Keratinocyte (primary cell): ENCODE data around the gene PRR13. TPM values are rescaled to one million over a fixed set of nuclear protein-coding genes. Genes with fewer than 3 reads are reported as not detected.

Experiments used
- DNase-seq: peaks from one replicate; pipeline ENCODE4 v3.0.0-alpha.2; 2011; ENCODE audit warnings: low read depth, missing footprints, low spot score
- FAIRE-seq: peaks from 2 replicates; lab custom pipeline; 2011; peaks lifted over from hg19 to GRCh38; lab: Jason Lieb, UNC
- H2AFZ ChIP-seq: 2 replicates; pipeline ENCODE4 v1.6.0; 2012; ENCODE audit warnings: low read length, control low read depth, inconsistent platforms; ENCODE audit not compliant: control insufficient read depth
- H3K27ac ChIP-seq: 2 replicates; pipeline ENCODE4 v1.5.1; 2011; ENCODE audit warnings: low read length; ENCODE audit not compliant: control insufficient read depth, insufficient read depth
- H3K27me3 ChIP-seq: 3 replicates; pipeline ENCODE4 v1.6.0; 2011; ENCODE audit warnings: low read length; ENCODE audit not compliant: control insufficient read depth, insufficient read depth; ENCODE audit errors: extremely low read depth
- H3K36me3 ChIP-seq, 2 experiments: 2 replicates in 1 of 2; 3 replicates in 1 of 2; pipeline ENCODE4 v1.5.1; 2011; ENCODE audit warnings: low read length in 2 of 2, mild to moderate bottlenecking in 1 of 2; ENCODE audit not compliant: control insufficient read depth in 2 of 2, insufficient read depth in 2 of 2; ENCODE audit errors: extremely low read depth in 1 of 2
- H3K4me1 ChIP-seq: 3 replicates; pipeline ENCODE4 v1.5.1; 2011; ENCODE audit warnings: low read length; ENCODE audit not compliant: control insufficient read depth, insufficient read depth; ENCODE audit errors: extremely low read depth
- H3K4me2 ChIP-seq: 3 replicates; pipeline ENCODE4 v1.6.0; 2011; ENCODE audit warnings: low read depth, low read length; ENCODE audit not compliant: control insufficient read depth, insufficient read depth; ENCODE audit errors: extremely low read depth
- H3K4me3 ChIP-seq, 3 experiments: fragments of 200-600 bp in 1 of 3; sonication (generic) in 1 of 3; 2 replicates in 2 of 3; 3 replicates in 1 of 3; pipeline ENCODE4 v1.5.1; 2011 to 2016; ENCODE audit warnings: low read length in 3 of 3, mild to moderate bottlenecking in 3 of 3, control low read depth in 2 of 3, inconsistent platforms in 1 of 3, low read depth in 1 of 3, mixed read lengths in 1 of 3, mixed run types in 1 of 3, moderate library complexity in 1 of 3; ENCODE audit not compliant: control insufficient read depth in 2 of 3, insufficient read depth in 2 of 3; ENCODE audit errors: extremely low read depth in 1 of 3
- H3K79me2 ChIP-seq: 2 replicates; pipeline ENCODE4 v1.6.0; 2012; ENCODE audit warnings: low read length; ENCODE audit not compliant: control insufficient read depth, insufficient read depth
- H3K9ac ChIP-seq: 3 replicates; pipeline ENCODE4 v1.6.0; 2011; ENCODE audit warnings: low read length; ENCODE audit not compliant: control insufficient read depth, insufficient read depth; ENCODE audit errors: extremely low read depth
- H3K9me1 ChIP-seq: 3 replicates; pipeline ENCODE4 v1.6.0; 2011; ENCODE audit warnings: low read length; ENCODE audit not compliant: control insufficient read depth, insufficient read depth; ENCODE audit errors: extremely low read depth
- H3K9me3 ChIP-seq: 2 replicates; pipeline ENCODE4 v1.5.1; 2012; ENCODE audit warnings: low read depth, low read length; ENCODE audit not compliant: control insufficient read depth
- H4K20me1 ChIP-seq: 3 replicates; pipeline ENCODE4 v1.6.0; 2011; ENCODE audit warnings: low read length; ENCODE audit not compliant: control insufficient read depth, insufficient read depth; ENCODE audit errors: extremely low read depth
- EZH2 ChIP-seq: IDR thresholded peaks from one replicate; pipeline ENCODE4 v1.6.1; 2012; ENCODE audit warnings: inconsistent platforms, mild to moderate bottlenecking, low read length, moderate library complexity
- dilution Hi-C: fragments of 300-500 bp; cut with MboI; formaldehyde crosslinking; loops from one replicate; pipeline ENCODE4 v1.7.0; 2020; ENCODE audit warnings: low sequenced_read_pairs; ENCODE audit not compliant: extremely low pct_ligation_motif_present
- polyA plus RNA-seq, 5 experiments: library from polyadenylated mRNA; depleted of rRNA in 3 of 5; stranded (reverse) in 3 of 5; stranded (forward) in 1 of 5; unstranded in 1 of 5; fragments of >200 nt; gene quantifications; 1 replicate in 1 of 5; 2 replicates in 3 of 5; 3 replicates in 1 of 5; pipeline versions ENCODE4 v1.2.1 to v1.2.3, GENCODE V29; 2011 to 2012; ENCODE audit warnings: missing spikeins in 2 of 5, low read depth in 1 of 5, low replicate concordance in 1 of 5
- TF ChIP-seq, protein P1 (sequence below), 3 experiments: IDR thresholded peaks in 1 of 3; conservative IDR thresholded peaks in 1 of 3; optimal IDR thresholded peaks in 1 of 3; 2 replicates in 2 of 3; 3 replicates in 1 of 3; pipeline versions ENCODE3 to v1.5.1; 2011; ENCODE audit warnings: low read length in 3 of 3, mild to moderate bottlenecking in 3 of 3, moderate library complexity in 2 of 3, control low read depth in 1 of 3, inconsistent platforms in 1 of 3; ENCODE audit not compliant: insufficient read depth in 2 of 3; ENCODE audit errors: extremely low read depth in 1 of 3

PRR13 gene
- polyA plus RNA-seq, 1 donor (not counting 4 experiments of a cell fraction or from before 2014, with no cell fraction given), result 104 TPM

DNA sequence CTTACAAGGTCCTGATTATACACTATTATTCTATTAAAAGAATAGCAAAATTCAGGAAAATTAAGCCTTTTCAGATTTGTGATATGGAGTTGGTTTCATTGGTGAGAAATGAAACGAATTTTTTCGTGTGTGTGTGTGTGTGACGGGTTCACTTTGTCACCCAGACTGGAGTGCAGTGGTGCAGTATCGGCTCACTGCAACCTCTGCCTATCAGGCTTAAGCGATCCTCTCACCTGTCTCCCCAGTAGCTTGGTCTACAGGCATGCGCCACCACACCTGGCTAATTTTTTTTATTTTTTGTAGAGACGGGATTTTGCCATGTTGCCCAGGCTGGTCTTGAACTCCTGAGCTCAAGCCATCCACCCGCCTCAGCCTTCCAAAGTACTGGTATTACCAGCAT lies 20.1 kb downstream of the PRR13 start:
- Histone ChIP-seq H3K9me3 (no peaks in the 10 kb centered on the region), H3K4me1 (no peaks in the 10 kb centered on the region), H3K36me3 (peaks cover 66 to 85% of the 10 kb centered on the region in 2 experiments), H3K27me3 (no peaks in the 10 kb centered on the region), H3K4me3 (no peak overlapping the region), H3K9ac (no peak overlapping the region), H4K20me1 (peaks cover 28% of the 10 kb centered on the region), H3K27ac (no peak overlapping the region), H3K4me2 (no peak overlapping the region), H3K79me2 (peaks cover 90% of the 10 kb centered on the region), H3K9me1 (no peaks in the 10 kb centered on the region), H2AFZ (no peak overlapping the region)
- TF ChIP-seq, protein P1, sequence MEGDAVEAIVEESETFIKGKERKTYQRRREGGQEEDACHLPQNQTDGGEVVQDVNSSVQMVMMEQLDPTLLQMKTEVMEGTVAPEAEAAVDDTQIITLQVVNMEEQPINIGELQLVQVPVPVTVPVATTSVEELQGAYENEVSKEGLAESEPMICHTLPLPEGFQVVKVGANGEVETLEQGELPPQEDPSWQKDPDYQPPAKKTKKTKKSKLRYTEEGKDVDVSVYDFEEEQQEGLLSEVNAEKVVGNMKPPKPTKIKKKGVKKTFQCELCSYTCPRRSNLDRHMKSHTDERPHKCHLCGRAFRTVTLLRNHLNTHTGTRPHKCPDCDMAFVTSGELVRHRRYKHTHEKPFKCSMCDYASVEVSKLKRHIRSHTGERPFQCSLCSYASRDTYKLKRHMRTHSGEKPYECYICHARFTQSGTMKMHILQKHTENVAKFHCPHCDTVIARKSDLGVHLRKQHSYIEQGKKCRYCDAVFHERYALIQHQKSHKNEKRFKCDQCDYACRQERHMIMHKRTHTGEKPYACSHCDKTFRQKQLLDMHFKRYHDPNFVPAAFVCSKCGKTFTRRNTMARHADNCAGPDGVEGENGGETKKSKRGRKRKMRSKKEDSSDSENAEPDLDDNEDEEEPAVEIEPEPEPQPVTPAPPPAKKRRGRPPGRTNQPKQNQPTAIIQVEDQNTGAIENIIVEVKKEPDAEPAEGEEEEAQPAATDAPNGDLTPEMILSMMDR (optimal IDR thresholded peaks at IDR 0.05 in 1 of 3, IDR thresholded peaks at IDR 0.05 in 1 of 3, conservative IDR thresholded peaks at IDR 0.05 in 1 of 3; ENCODE audit: extremely low read depth in 1 of 3, insufficient read depth in 2 of 3, low read length in 3 of 3), result no peak
- TF ChIP-seq EZH2, result no peak
- FAIRE-seq, result no peak
- dilution Hi-C loops, result no loop called here
- no peak for DNase-seq

DNA sequence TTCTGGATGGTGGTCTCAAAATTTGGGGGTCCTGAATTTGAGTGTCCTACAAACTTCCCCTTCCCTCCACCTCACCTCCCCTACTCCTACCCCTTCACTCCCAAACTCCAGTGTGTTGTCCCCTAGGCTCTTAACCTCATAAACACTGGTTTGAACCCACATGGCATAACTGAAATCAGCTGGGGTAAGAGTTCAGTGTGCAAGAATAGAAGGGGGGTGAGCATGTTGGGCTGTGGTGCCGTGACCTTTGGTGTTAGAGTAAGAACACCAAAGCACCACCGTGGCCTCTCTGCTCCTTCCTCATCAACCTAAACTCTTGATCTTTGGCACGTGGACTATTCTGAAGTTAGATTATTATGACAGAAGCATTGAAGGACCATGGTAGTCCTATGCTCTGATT lies 21.4 kb downstream of the PRR13 start:
- Histone ChIP-seq H3K9me3 (no peaks in the 10 kb centered on the region), H4K20me1 (peaks cover 35% of the 10 kb centered on the region), H3K4me3 (no peak overlapping the region), H3K36me3 (peaks cover 66 to 89% of the 10 kb centered on the region in 2 experiments), H3K9me1 (no peaks in the 10 kb centered on the region), H3K27ac (no peak overlapping the region), H3K79me2 (peaks cover 91% of the 10 kb centered on the region), H3K27me3 (no peaks in the 10 kb centered on the region), H3K9ac (no peak overlapping the region), H2AFZ (no peak overlapping the region), H3K4me1 (no peaks in the 10 kb centered on the region), H3K4me2 (no peak overlapping the region)
- FAIRE-seq (no peak), DNase-seq (no peak)
- dilution Hi-C loops, result no loop called here
- TF ChIP-seq, protein P1 (optimal IDR thresholded peaks at IDR 0.05 in 1 of 3, IDR thresholded peaks at IDR 0.05 in 1 of 3, conservative IDR thresholded peaks at IDR 0.05 in 1 of 3; ENCODE audit: extremely low read depth in 1 of 3, insufficient read depth in 2 of 3, low read length in 3 of 3), result no peak
- no peak for TF ChIP-seq EZH2
